Measurements from ENCODE around the gene ZNF714. TPM values are rescaled to one million over a fixed set of nuclear protein-coding genes. Genes with fewer than 3 reads are reported as not detected.

The ZNF714 gene
- total and polyA plus RNA-seq, 10 of the 15 experiments (the other 5 are each of a cell fraction or from before 2014, with no cell fraction given) = 4.9 to 13.2 (median 9.1) TPM

GRCh38 chr19:21101521-21102242 is 19.7 kb downstream of the ZNF714 start:
- WGBS (ENCODE audit: insufficient coverage, insufficient replicate concordance, low lambda C conversion rate, missing lambda C conversion rate) = 97% methylated on average over 2 of the region's 2 CpGs
- CTCF ChIA-PET = no interaction called here

DNA sequence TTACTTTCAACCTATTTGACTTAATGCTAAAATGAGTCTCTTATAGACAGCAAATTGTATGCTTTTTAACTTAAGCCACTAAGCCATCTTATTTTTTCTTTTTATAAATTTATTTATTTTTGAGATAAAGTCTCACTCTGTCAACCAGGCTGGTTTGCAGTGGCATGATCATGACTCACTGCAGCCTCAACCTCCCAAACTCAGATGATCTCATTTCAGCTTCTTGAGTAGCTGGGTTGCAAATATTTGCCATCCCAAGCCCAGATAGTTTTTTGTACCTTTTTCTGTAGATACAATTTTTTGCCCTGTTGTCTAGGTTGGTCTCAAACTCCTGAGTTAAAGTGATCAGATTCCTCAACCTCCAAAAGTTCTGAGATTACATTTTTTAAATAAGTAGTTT is 27.1 kb downstream of the ZNF714 start:
- no TSS peak for BruUV-seq (replicated peaks)
- TF ChIP-seq CREB1 (IDR thresholded peaks at IDR 0.05; ENCODE audit: low read depth) (no peak), BMI1 (IDR thresholded peaks at IDR 0.05; ENCODE audit: borderline replicate concordance) (no peak), IKZF1 (conservative IDR thresholded peaks at IDR 0.05) (no peak), MEF2A (IDR thresholded peaks at IDR 0.05; ENCODE audit: insufficient read depth, low read depth, low read length) (no peak), SMC3 (IDR thresholded peaks at IDR 0.05; ENCODE audit: borderline replicate concordance, low read length) (no peak), TBL1XR1 (IDR thresholded peaks at IDR 0.05; ENCODE audit: low read depth, low read length) (no peak), ZBED1 (IDR thresholded peaks at IDR 0.05; ENCODE audit: borderline replicate concordance) (no peak), ZNF207 (IDR thresholded peaks at IDR 0.05; ENCODE audit: borderline replicate concordance) (no peak), PBX3 (IDR thresholded peaks at IDR 0.05; ENCODE audit: insufficient replicate concordance, low read depth, low read length) (no peak), TCF7 (IDR thresholded peaks at IDR 0.05; ENCODE audit: borderline replicate concordance) (no peak), MYB (IDR thresholded peaks at IDR 0.05; ENCODE audit: borderline replicate concordance, low read depth, low read length) (no peak)
- TF ChIP-seq, protein P1, sequence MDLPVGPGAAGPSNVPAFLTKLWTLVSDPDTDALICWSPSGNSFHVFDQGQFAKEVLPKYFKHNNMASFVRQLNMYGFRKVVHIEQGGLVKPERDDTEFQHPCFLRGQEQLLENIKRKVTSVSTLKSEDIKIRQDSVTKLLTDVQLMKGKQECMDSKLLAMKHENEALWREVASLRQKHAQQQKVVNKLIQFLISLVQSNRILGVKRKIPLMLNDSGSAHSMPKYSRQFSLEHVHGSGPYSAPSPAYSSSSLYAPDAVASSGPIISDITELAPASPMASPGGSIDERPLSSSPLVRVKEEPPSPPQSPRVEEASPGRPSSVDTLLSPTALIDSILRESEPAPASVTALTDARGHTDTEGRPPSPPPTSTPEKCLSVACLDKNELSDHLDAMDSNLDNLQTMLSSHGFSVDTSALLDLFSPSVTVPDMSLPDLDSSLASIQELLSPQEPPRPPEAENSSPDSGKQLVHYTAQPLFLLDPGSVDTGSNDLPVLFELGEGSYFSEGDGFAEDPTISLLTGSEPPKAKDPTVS (IDR thresholded peaks at IDR 0.05; ENCODE audit: low read depth, low read length) = no peak
- Histone ChIP-seq H3K9ac (ENCODE audit: control insufficient read depth, insufficient read depth, low read length) (no peak overlapping the region), H3K4me3 (no peak overlapping the region), H3K4me2 (ENCODE audit: control insufficient read depth, insufficient read depth) (no peak overlapping the region), H4K20me1 (ENCODE audit: control insufficient read depth, insufficient read depth) (no peaks in the 10 kb centered on the region), H3K79me2 (ENCODE audit: control insufficient read depth, insufficient read depth, low read length) (no peaks in the 10 kb centered on the region), H3K27me3 (replicated peaks in 1 of 2; ENCODE audit: control insufficient read depth in 2 of 2, insufficient read depth in 2 of 2, low read length in 1 of 2) (no peaks in the 10 kb centered on the region), H2AFZ (ENCODE audit: control insufficient read depth, low read depth, low read length) (no peak overlapping the region), H3K36me3 (ENCODE audit: control insufficient read depth in 2 of 2, insufficient read depth in 2 of 2, low read length in 1 of 2) (peaks cover 0 to 3% of the 10 kb centered on the region in 2 experiments; a peak in 1 of 4 replicates), H3K27ac (ENCODE audit: control insufficient read depth, insufficient read depth) (no peak overlapping the region), H3K4me1 (ENCODE audit: control insufficient read depth, insufficient read depth, low read length) (no peaks in the 10 kb centered on the region), H3K9me3 (replicated peaks; ENCODE audit: control insufficient read depth, insufficient read depth, low read length) (no peaks in the 10 kb centered on the region; the same call in 2 of the 3 replicates)
- in situ Hi-C loops (cut with MboI) (no loop called here), intact Hi-C loops (cut with micrococcal nuclease; ENCODE audit: unreplicated experiment) (no loop called here)
- FAIRE-seq (no peak), ATAC-seq (no peak), DNase-seq (ENCODE audit: low read depth, low spot score) (no peak)
- SMC1A ChIA-PET (ENCODE audit: uncharacterized antibody, unreplicated experiment) = no interaction called here
- CTCF ChIA-PET = no interaction called here
- POLR2A ChIA-PET = no interaction called here
- RAD21 ChIA-PET (ENCODE audit: unreplicated experiment) = no interaction called here

More at GRCh38 chr19:21101521-21102242, 19.7 kb downstream of the ZNF714 start:
- Histone ChIP-seq H3K27ac (ENCODE audit: control insufficient read depth, insufficient read depth) (no peak overlapping the region), H2AFZ (ENCODE audit: control insufficient read depth, low read depth, low read length) (no peak overlapping the region), H3K9me3 (replicated peaks; ENCODE audit: control insufficient read depth, insufficient read depth, low read length) (no peaks in the 10 kb centered on the region; the same call in 2 of the 3 replicates), H3K4me3 (no peak overlapping the region), H4K20me1 (ENCODE audit: control insufficient read depth, insufficient read depth) (no peaks in the 10 kb centered on the region), H3K9ac (ENCODE audit: control insufficient read depth, insufficient read depth, low read length) (no peak overlapping the region), H3K36me3 (ENCODE audit: control insufficient read depth in 2 of 2, insufficient read depth in 2 of 2, low read length in 1 of 2) (peaks cover 0 to 3% of the 10 kb centered on the region in 2 experiments; a peak in 1 of 4 replicates), H3K4me1 (ENCODE audit: control insufficient read depth, insufficient read depth, low read length) (no peaks in the 10 kb centered on the region), H3K27me3 (replicated peaks in 1 of 2; ENCODE audit: control insufficient read depth in 2 of 2, insufficient read depth in 2 of 2, low read length in 1 of 2) (no peaks in the 10 kb centered on the region), H3K4me2 (ENCODE audit: control insufficient read depth, insufficient read depth) (no peak overlapping the region), H3K79me2 (ENCODE audit: control insufficient read depth, insufficient read depth, low read length) (no peaks in the 10 kb centered on the region)
- peak; percentile 45 for ATAC-seq
- SMC1A ChIA-PET (ENCODE audit: uncharacterized antibody, unreplicated experiment) = no interaction called here
- POLR2A ChIA-PET = no interaction called here
- no peak for FAIRE-seq
- no peak for DNase-seq (ENCODE audit: low read depth, low spot score)
- TF ChIP-seq RUNX3 (IDR thresholded peaks at IDR 0.05; ENCODE audit: low read length) (0 out of 2 replicates have a peak, but pooled peaks have one; percentile 17), RELA (IDR thresholded peaks at IDR 0.05; ENCODE audit: borderline replicate concordance, partially characterized antibody) (no peak)
- no TSS peak for BruUV-seq (replicated peaks)
- RAD21 ChIA-PET (ENCODE audit: unreplicated experiment) = no interaction called here
- intact Hi-C loops (cut with micrococcal nuclease; ENCODE audit: unreplicated experiment) = no loop called here
- in situ Hi-C loops (cut with MboI) = no loop called here
